Lower leg skin (tissue), 3 donors: Measurements from ENCODE around the gene HSD17B13.
"Not testable (repeated sequence)": the region's sequence is repeated elsewhere in the genome, so short reads cannot be mapped to it uniquely, and the experiment has no call there.

Experiments
- CTCF ChIP-seq, 3 donors: fragments of 450-650 bp; IDR thresholded peaks; one replicate each; pipeline ENCODE4 v1.5.1; 2016; ENCODE audit warnings: antibody characterized with exemption in 3 of 3, mild to moderate bottlenecking in 3 of 3, moderate library complexity in 2 of 3
- POLR2A ChIP-seq, 2 donors: fragments of 450-650 bp; IDR thresholded peaks; one replicate each; pipeline ENCODE4 v1.6.1; 2016 to 2017; ENCODE audit warnings: antibody characterized with exemption in 2 of 2, mild to moderate bottlenecking in 1 of 2, moderate library complexity in 1 of 2

DNA sequence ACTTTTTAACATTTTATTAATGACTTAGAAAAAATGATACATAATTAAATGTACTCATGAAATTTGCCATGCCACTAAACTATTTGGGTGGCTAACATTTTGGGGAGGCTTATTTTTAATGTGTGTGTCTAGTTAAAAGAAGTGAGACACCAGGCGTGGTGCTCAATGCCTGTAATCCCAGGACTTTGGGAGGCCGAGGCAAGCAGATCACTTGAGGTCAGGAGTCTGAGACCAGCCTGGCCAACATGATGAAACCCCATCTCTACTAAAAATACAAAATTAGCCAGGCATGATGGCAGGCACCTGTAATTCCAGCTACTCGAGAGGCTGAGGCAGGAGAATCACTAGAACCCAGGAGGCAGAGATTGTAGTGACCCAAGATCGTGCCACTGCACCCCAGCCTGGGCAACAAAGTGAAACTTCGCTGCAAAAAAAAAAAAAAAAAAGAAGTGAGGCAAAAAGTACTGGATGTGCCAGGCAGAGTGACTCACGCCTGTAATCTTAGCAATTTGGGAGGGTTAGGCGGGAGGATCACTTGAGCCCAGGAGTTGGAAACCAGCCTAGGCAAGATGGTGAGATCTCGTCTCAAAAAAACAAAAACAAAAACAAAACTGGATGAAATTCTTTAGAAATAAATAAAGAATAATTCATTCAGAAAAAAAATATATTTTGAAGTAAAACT, 19.4 kb upstream of the HSD17B13 start:
- not testable (repeated sequence) for TF ChIP-seq POLR2A, CTCF (IDR thresholded peaks at IDR 0.05)
